Colonic mucosa (tissue), 4 donors: ENCODE results near the gene FASTK. TPM values are rescaled to one million over a fixed set of nuclear protein-coding genes. Genes with fewer than 3 reads are reported as not detected.
A peak's percentile ranks its signal among the peaks of the same experiment; 100 is the strongest.

Experiments
- DNase-seq: peaks from one replicate; pipeline ENCODE4 v3.0.0-alpha.2; 2020
- H3K27ac ChIP-seq: fragments of 200-600 bp; one replicate; pipeline ENCODE4 v1.8.0; 2021
- H3K27me3 ChIP-seq: fragments of 200-600 bp; one replicate; pipeline ENCODE4 v1.8.0; 2021
- H3K36me3 ChIP-seq: fragments of 200-600 bp; one replicate; pipeline ENCODE4 v1.8.0; 2021
- H3K4me1 ChIP-seq: fragments of 200-600 bp; one replicate; pipeline ENCODE4 v1.8.0; 2021; ENCODE audit warnings: mild to moderate bottlenecking
- H3K4me3 ChIP-seq: fragments of 200-600 bp; one replicate; pipeline ENCODE4 v1.8.0; 2021
- H3K9ac ChIP-seq, 2 donors: one replicate each; pipeline ENCODE4 v1.7.0; 2013; ENCODE audit warnings: control low read depth in 2 of 2, low read depth in 2 of 2, low read length in 2 of 2
- H3K9me3 ChIP-seq: fragments of 200-600 bp; one replicate; pipeline ENCODE4 v1.8.0; 2021
- intact Hi-C: fragments of 100-400 bp; cut with DNase I; formaldehyde crosslinking; loops from one replicate; pipeline ENCODE4 v1.14.1; 2022
- total RNA-seq, 2 donors: library from RNA; stranded (reverse); fragmentation: NEBNext Ultra II Directional in 1 of 2; extraction: Animal tissue kit (Norgen Biotek cat#: 25700) in 1 of 2; gene quantifications; one replicate each; pipeline ENCODE4 v1.2.1, GENCODE V29; 2021
- TF ChIP-seq, protein P1 (sequence below): fragments of 200-600 bp; IDR thresholded peaks from one replicate; pipeline ENCODE4 v1.8.0; 2022; ENCODE audit warnings: antibody characterized with exemption, mild to moderate bottlenecking
- donor health status: healthy.
- donor health status: DM: no; HTN: no; CAD: no.
- donor health status: DM: no; HTN: no; CAD: no.

FASTK gene
- total RNA-seq, 2 donors from 2014 or later: 67.0 to 149 TPM

GRCh38 chr7:151093748-151094147 is 13.1 kb upstream of the FASTK start:
- DNase-seq: no peak
- no peak overlapping the region for H3K27ac ChIP-seq
- H3K4me3 ChIP-seq: no peak overlapping the region
- TF ChIP-seq, protein P1, sequence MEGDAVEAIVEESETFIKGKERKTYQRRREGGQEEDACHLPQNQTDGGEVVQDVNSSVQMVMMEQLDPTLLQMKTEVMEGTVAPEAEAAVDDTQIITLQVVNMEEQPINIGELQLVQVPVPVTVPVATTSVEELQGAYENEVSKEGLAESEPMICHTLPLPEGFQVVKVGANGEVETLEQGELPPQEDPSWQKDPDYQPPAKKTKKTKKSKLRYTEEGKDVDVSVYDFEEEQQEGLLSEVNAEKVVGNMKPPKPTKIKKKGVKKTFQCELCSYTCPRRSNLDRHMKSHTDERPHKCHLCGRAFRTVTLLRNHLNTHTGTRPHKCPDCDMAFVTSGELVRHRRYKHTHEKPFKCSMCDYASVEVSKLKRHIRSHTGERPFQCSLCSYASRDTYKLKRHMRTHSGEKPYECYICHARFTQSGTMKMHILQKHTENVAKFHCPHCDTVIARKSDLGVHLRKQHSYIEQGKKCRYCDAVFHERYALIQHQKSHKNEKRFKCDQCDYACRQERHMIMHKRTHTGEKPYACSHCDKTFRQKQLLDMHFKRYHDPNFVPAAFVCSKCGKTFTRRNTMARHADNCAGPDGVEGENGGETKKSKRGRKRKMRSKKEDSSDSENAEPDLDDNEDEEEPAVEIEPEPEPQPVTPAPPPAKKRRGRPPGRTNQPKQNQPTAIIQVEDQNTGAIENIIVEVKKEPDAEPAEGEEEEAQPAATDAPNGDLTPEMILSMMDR: no peak
- no peaks in the 10 kb centered on the region for H3K27me3 ChIP-seq
- intact Hi-C loops: no loop called here
- H3K4me1 ChIP-seq: peaks cover 4% of the 10 kb centered on the region
- no peaks in the 10 kb centered on the region for H3K36me3 ChIP-seq
- H3K9me3 ChIP-seq: no peaks in the 10 kb centered on the region
- no peak overlapping the region for H3K9ac ChIP-seq

DNA sequence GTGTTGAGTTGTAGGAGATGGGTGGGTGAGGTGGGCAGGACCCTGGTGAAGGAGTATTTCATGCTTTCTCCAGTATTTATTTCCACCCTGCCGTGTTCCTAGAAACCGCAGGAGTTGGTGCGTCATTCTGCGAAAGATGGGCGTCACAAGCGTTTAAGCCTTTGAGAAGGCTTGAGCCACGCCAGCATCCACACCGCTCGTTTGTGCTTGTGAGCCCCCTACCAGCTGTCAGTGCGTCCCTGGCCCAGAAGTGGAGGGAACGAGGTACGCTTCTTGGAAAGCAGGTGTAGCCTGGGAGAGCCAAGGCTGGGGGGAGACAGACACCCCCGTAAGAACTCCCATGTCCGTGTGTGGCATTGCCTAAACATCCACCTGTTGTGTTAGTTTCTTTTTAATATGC is 11.4 kb upstream of the FASTK start:
- Histone ChIP-seq H3K4me1 (peaks cover 9% of the 10 kb centered on the region), H3K4me3 (no peak overlapping the region), H3K36me3 (no peaks in the 10 kb centered on the region), H3K27me3 (no peaks in the 10 kb centered on the region), H3K9me3 (no peaks in the 10 kb centered on the region), H3K27ac (no peak overlapping the region), H3K9ac (no peak overlapping the region)
- intact Hi-C loops: no loop called here
- DNase-seq: no peak
- TF ChIP-seq, protein P1: no peak

GRCh38 chr7:151091431-151091830 is 10.8 kb upstream of the FASTK start:
- intact Hi-C loops: no loop called here
- Histone ChIP-seq H3K36me3 (no peaks in the 10 kb centered on the region), H3K4me1 (peaks cover 9% of the 10 kb centered on the region), H3K27ac (no peak overlapping the region), H3K9me3 (no peaks in the 10 kb centered on the region), H3K9ac (no peak overlapping the region), H3K4me3 (no peak overlapping the region), H3K27me3 (no peaks in the 10 kb centered on the region)
- peak; percentile 78 for DNase-seq
- TF ChIP-seq, protein P1: peak; percentile 53

DNA sequence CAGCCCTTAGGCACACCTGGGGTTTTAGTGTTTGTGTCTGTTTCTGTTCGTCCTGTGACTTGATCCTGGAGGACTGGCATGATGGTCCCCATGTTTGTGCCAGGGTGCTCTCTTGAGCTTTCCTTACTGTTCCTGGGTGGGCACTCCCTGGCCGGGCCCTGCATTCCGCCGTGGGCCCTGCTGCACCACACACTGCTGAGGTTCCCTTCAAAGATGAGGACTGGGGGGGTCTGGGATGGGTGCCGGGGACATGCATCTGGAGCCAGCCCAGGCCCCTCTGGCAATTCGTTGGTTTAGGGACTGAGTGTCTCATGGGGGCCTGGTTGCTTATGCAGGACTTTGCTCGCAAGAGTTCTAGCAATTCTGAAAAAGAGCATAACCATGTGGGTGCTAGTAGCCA is 10.4 kb upstream of the FASTK start:
- TF ChIP-seq, protein P1: no peak
- no peaks in the 10 kb centered on the region for H3K9me3 ChIP-seq
- H3K27me3 ChIP-seq: no peaks in the 10 kb centered on the region
- peaks cover 9% of the 10 kb centered on the region for H3K4me1 ChIP-seq
- no peak overlapping the region for H3K27ac ChIP-seq
- H3K36me3 ChIP-seq: no peaks in the 10 kb centered on the region
- H3K4me3 ChIP-seq: no peak overlapping the region
- no peak overlapping the region for H3K9ac ChIP-seq
- DNase-seq: no peak
- intact Hi-C loops: no loop called here

DNA sequence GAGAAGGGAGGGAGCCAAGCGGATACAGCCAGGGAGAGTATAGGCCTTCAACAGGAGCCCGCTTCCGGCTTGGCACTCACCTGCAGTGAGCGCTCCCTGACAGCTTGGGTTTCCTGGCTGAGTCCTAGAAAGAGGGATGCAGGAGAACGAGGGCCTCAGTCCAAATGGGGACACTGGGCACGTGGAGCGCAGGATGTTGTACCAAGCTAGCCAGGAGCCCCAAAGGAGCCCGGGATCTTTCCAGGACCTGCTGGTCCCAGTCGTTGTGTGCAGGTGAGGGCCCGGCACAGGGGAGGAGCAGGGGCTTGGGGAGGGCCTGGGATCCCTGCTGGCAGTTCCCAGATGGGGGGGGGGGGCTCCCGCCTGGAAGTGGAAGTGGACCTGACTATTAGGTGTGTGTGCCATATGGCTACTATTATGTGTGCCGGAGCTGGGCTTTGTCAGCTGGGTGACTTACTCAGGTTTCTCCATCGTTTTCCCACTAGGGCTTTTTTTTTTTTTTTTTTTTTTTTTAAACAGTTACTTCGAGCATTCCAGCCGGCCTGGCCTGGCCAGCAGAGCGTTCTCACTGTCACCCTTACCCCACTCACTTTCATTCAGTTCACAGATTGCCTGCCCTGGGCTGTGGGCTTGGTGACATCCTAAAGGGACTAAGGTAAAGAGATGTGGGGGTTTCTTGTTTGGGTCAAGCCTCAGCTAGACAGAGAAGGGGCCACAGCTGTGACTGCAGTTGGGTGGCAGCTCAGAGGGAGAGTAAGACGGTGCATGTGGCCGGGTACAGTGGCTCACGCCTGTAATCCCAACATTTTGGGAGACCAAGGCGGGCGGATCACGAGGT is 9.5 kb upstream of the FASTK start:
- TF ChIP-seq, protein P1: no peak
- H3K4me3 ChIP-seq: no peak overlapping the region
- H3K36me3 ChIP-seq: no peaks in the 10 kb centered on the region
- no peaks in the 10 kb centered on the region for H3K9me3 ChIP-seq
- intact Hi-C loops: no loop called here
- no peak for DNase-seq
- H3K4me1 ChIP-seq: peaks cover 9% of the 10 kb centered on the region
- peak overlapping the region; percentile 77 for H3K27ac ChIP-seq
- H3K9ac ChIP-seq: peak overlapping the region; percentile 57 to 92
- H3K27me3 ChIP-seq: no peaks in the 10 kb centered on the region
